HepG2 (cell line): Measurements from ENCODE around the gene BFSP1. TPM values are rescaled to one million over a fixed set of nuclear protein-coding genes. Genes with fewer than 3 reads are reported as not detected.

ENCODE experiments used
- AHDC1 ChIP-seq: sonication (generic); formaldehyde crosslinking; IDR thresholded peaks from 2 replicates; pipeline ENCODE4 v1.5.1; 2020; ENCODE audit warnings: mild to moderate bottlenecking, missing genetic modification reagents, borderline replicate concordance
- ATF7-NPFF ChIP-seq: sonication (generic); formaldehyde crosslinking; IDR thresholded peaks from 2 replicates; pipeline ENCODE4 v1.8.1; 2023; ENCODE audit warnings: mild to moderate bottlenecking, low read depth, missing genetic modification reagents, moderate library complexity
- BRD4 ChIP-seq: sonication (generic); formaldehyde crosslinking; IDR thresholded peaks from 2 replicates; pipeline ENCODE4 v1.4.0; 2020; ENCODE audit warnings: missing genetic modification reagents
- CENPT ChIP-seq: sonication (generic); formaldehyde crosslinking; IDR thresholded peaks from 2 replicates; pipeline ENCODE4 v1.8.0; 2022; ENCODE audit warnings: low read depth, mild to moderate bottlenecking, moderate library complexity, missing genetic modification reagents
- E2F1 ChIP-seq: sonication (generic); formaldehyde crosslinking; IDR thresholded peaks from 2 replicates; pipeline ENCODE4 v1.5.0; 2020; ENCODE audit warnings: missing genetic modification reagents
- EEA1 ChIP-seq: sonication (generic); formaldehyde crosslinking; IDR thresholded peaks from 2 replicates; pipeline ENCODE4 v1.5.1; 2020; ENCODE audit warnings: mild to moderate bottlenecking, missing genetic modification reagents, borderline replicate concordance
- EP300 ChIP-seq, 3 experiments: sonication (generic) in 1 of 3; formaldehyde crosslinking in 1 of 3; IDR thresholded peaks; 2 replicates each; pipeline versions ENCODE4 v1.5.1 to v1.6.1; 2011 to 2020; ENCODE audit warnings: low read depth in 2 of 3, low read length in 2 of 3, borderline replicate concordance in 1 of 3, improper control_type of control experiment in 1 of 3, mild to moderate bottlenecking in 1 of 3, missing genetic modification reagents in 1 of 3, moderate library complexity in 1 of 3
- GATAD2A ChIP-seq: IDR thresholded peaks from 2 replicates; pipeline ENCODE4 v1.6.1; 2016
- IKZF1 ChIP-seq: fragments of 450-650 bp; IDR thresholded peaks from 2 replicates; pipeline ENCODE4 v1.7.1; 2016
- JUND ChIP-seq: sonication (generic); formaldehyde crosslinking; IDR thresholded peaks from 2 replicates; pipeline ENCODE4 v1.8.0; 2022; ENCODE audit warnings: mild to moderate bottlenecking, missing genetic modification reagents
- LCORL ChIP-seq, 2 experiments: fragments of 450-650 bp in 1 of 2; sonication (generic) in 1 of 2; formaldehyde crosslinking in 1 of 2; IDR thresholded peaks; 2 replicates each; pipeline versions ENCODE4 v1.5.0 to v1.6.1; 2017 to 2020; ENCODE audit warnings: antibody characterized with exemption in 1 of 2, missing genetic modification reagents in 1 of 2
- MYC ChIP-seq: sonication (generic); formaldehyde crosslinking; IDR thresholded peaks from 2 replicates; pipeline ENCODE4 v1.9.0; 2021; ENCODE audit warnings: missing genetic modification reagents, borderline replicate concordance
- NAIF1 ChIP-seq: sonication (generic); formaldehyde crosslinking; IDR thresholded peaks from 2 replicates; pipeline ENCODE4 v1.5.0; 2020; ENCODE audit warnings: mild to moderate bottlenecking, missing genetic modification reagents, borderline replicate concordance
- RAD21 ChIP-seq: fragments of 450-650 bp; formaldehyde crosslinking; IDR thresholded peaks from 2 replicates; pipeline ENCODE4 v1.5.0; 2020; ENCODE audit warnings: mild to moderate bottlenecking
- SAFB2 ChIP-seq: sonication (generic); formaldehyde crosslinking; IDR thresholded peaks from 2 replicates; pipeline ENCODE4 v1.5.1; 2020; ENCODE audit warnings: missing genetic modification reagents, low read depth, mild to moderate bottlenecking, borderline replicate concordance
- SP4 ChIP-seq: sonication (generic); formaldehyde crosslinking; IDR thresholded peaks from 2 replicates; pipeline ENCODE4 v1.8.1; 2023; ENCODE audit warnings: mild to moderate bottlenecking, missing genetic modification reagents
- TBX3 ChIP-seq: fragments of 450-650 bp; IDR thresholded peaks from 2 replicates; pipeline ENCODE4 v1.6.1; 2017; ENCODE audit warnings: antibody characterized with exemption, mild to moderate bottlenecking, inconsistent platforms, borderline replicate concordance
- ZBTB20 ChIP-seq: sonication (generic); formaldehyde crosslinking; IDR thresholded peaks from 2 replicates; pipeline ENCODE4 v1.8.1; 2023; ENCODE audit warnings: missing genetic modification reagents, low read depth, mild to moderate bottlenecking, borderline replicate concordance
- ZFP36L2 ChIP-seq: sonication (generic); formaldehyde crosslinking; IDR thresholded peaks from 2 replicates; pipeline ENCODE4 v1.4.0; 2020; ENCODE audit warnings: missing genetic modification reagents
- ZNF513 ChIP-seq: sonication (generic); formaldehyde crosslinking; conservative IDR thresholded peaks from 2 replicates; pipeline ENCODE4 v1.5.0; 2020; ENCODE audit warnings: missing genetic modification reagents
- ZNF7 ChIP-seq: IDR thresholded peaks from 2 replicates; pipeline ENCODE4 v1.6.1; 2016; ENCODE audit warnings: missing biosample characterization, missing genetic modification reagents
- ZNF782 ChIP-seq: sonication (generic); formaldehyde crosslinking; IDR thresholded peaks from 2 replicates; pipeline ENCODE4 v1.4.0; 2020; ENCODE audit warnings: missing genetic modification reagents, mild to moderate bottlenecking, borderline replicate concordance
- polyA plus RNA-seq, 8 experiments: library from polyadenylated mRNA; depleted of rRNA in 3 of 8; stranded (reverse) in 7 of 8; unstranded in 1 of 8; fragments of >200 nt; fragmentation: Illumina TruSeq in 4 of 8; extraction: Trizol in 4 of 8; gene quantifications; 2 replicates each; pipeline versions ENCODE4 v1.2.1 to v1.2.3, GENCODE V29; 2011 to 2016; ENCODE audit warnings: low read depth in 4 of 8, missing spikeins in 1 of 8, mixed read lengths in 1 of 8; ENCODE audit not compliant: insufficient read depth in 1 of 8
- total RNA-seq, 5 experiments: library from RNA; depleted of rRNA; stranded (reverse); fragments of >200 nt; fragmentation: Illumina TruSeq; extraction: Trizol; gene quantifications; 2 replicates each; pipeline ENCODE4 v1.2.3, GENCODE V29; 2016; ENCODE audit warnings: low read depth in 1 of 5

Gene BFSP1
- total and polyA plus RNA-seq, 2 of the 13 experiments (the other 11 are each of a cell fraction or from before 2014, with no cell fraction given): 0.22 to 0.26 TPM

GRCh38 chr20:17558154-17558940 lies 27.2 kb upstream of the BFSP1 start (continued):
- no peak; the same call in 1 of the 2 replicates for TF ChIP-seq AHDC1 (CRISPR knock-in tag)
- TF ChIP-seq ZBTB20 (CRISPR knock-in tag): no peak
- no peak for TF ChIP-seq E2F1
- TF ChIP-seq BRD4 (CRISPR knock-in tag): no peak
- peak; percentile 43 for TF ChIP-seq GATAD2A (CRISPR knock-in tag)
- no peak for TF ChIP-seq TBX3
- TF ChIP-seq NAIF1 (CRISPR knock-in tag): no peak
- TF ChIP-seq ZNF782 (CRISPR knock-in tag): no peak
- no peak for TF ChIP-seq JUND (CRISPR knock-in tag)
- no peak for TF ChIP-seq RAD21 (CRISPR knock-in tag)
- peak in 1 of 2 experiments; percentile 69; a peak in 2 of 4 replicates for TF ChIP-seq EP300 (IDR thresholded peaks at IDR 0.05; ENCODE audit: low read depth in 2 of 2, low read length in 2 of 2)
- TF ChIP-seq EP300 (CRISPR knock-in tag; IDR thresholded peaks at IDR 0.05; ENCODE audit: borderline replicate concordance): no peak
- TF ChIP-seq SP4 (CRISPR knock-in tag): no peak
- no peak for TF ChIP-seq LCORL (IDR thresholded peaks at IDR 0.05)
- TF ChIP-seq LCORL (CRISPR knock-in tag; IDR thresholded peaks at IDR 0.05): no peak
- no peak for TF ChIP-seq ZFP36L2
- no peak for TF ChIP-seq EEA1
- 0 out of 2 replicates have a peak, but pooled peaks have one; percentile 56 for TF ChIP-seq ZNF7
- TF ChIP-seq CENPT: no peak
- TF ChIP-seq ZNF513: no peak
- TF ChIP-seq SAFB2: no peak
- TF ChIP-seq IKZF1: no peak
- no peak for TF ChIP-seq ATF7-NPFF (CRISPR knock-in tag)
- TF ChIP-seq MYC (CRISPR knock-in tag): no peak
